ENCODE measurements around the gene NTSR1. TPM values are rescaled to one million over a fixed set of nuclear protein-coding genes. Genes with fewer than 3 reads are reported as not detected.

The NTSR1 gene
- total and polyA plus RNA-seq, 2 of the 13 experiments (the other 11 are each of a cell fraction or from before 2014, with no cell fraction given): 0.09 to 0.12 TPM

- TF ChIP-seq HIVEP1 (CRISPR knock-in tag; IDR thresholded peaks at IDR 0.05) (no peak), ZBTB14 (CRISPR knock-in tag; IDR thresholded peaks at IDR 0.05) (no peak), POLR2G (IDR thresholded peaks at IDR 0.05; ENCODE audit: low read depth, low read length) (0 out of 2 replicates have a peak, but pooled peaks have one; percentile 33), TRIM22 (IDR thresholded peaks at IDR 0.05) (no peak), ZNF543 (CRISPR knock-in tag; IDR thresholded peaks at IDR 0.05) (no peak), ATF1 (CRISPR knock-in tag; IDR thresholded peaks at IDR 0.05) (no peak), MEF2D (CRISPR knock-in tag; IDR thresholded peaks at IDR 0.05) (no peak), ZNF574 (CRISPR knock-in tag; IDR thresholded peaks at IDR 0.05) (no peak), ZNF546 (CRISPR knock-in tag; conservative IDR thresholded peaks at IDR 0.05) (0 out of 2 replicates have a peak, but pooled peaks have one; percentile 16), LBX2 (CRISPR knock-in tag; IDR thresholded peaks at IDR 0.05; ENCODE audit: borderline replicate concordance) (no peak), CENPT (CRISPR knock-in tag; IDR thresholded peaks at IDR 0.05; ENCODE audit: low read depth) (0 out of 2 replicates have a peak, but pooled peaks have one; percentile 18), RFX5 (IDR thresholded peaks at IDR 0.05; ENCODE audit: low read depth, low read length) (no peak), KMT2A (CRISPR knock-in tag; IDR thresholded peaks at IDR 0.05) (no peak), SIX4 (CRISPR knock-in tag; IDR thresholded peaks at IDR 0.05) (no peak), SIN3A (IDR thresholded peaks at IDR 0.05; ENCODE audit: borderline replicate concordance, low read depth, low read length) (no peak), ZNF709 (CRISPR knock-in tag; IDR thresholded peaks at IDR 0.05) (no peak), ZNF430 (CRISPR knock-in tag; IDR thresholded peaks at IDR 0.05) (no peak), PAWR (CRISPR knock-in tag; IDR thresholded peaks at IDR 0.05; ENCODE audit: borderline replicate concordance) (no peak), GABPB1 (CRISPR knock-in tag; IDR thresholded peaks at IDR 0.05) (peak; percentile 61), FOXP1 (IDR thresholded peaks at IDR 0.05) (no peak), FOXP1 (CRISPR knock-in tag; IDR thresholded peaks at IDR 0.05) (no peak), ZNF20 (CRISPR knock-in tag; IDR thresholded peaks at IDR 0.05) (no peak), HDAC1 (CRISPR knock-in tag; IDR thresholded peaks at IDR 0.05) (no peak), PRPF4 (IDR thresholded peaks at IDR 0.05; ENCODE audit: low read depth, low read length, poor library complexity, severe bottlenecking) (no peak), ZNF773 (CRISPR knock-in tag; IDR thresholded peaks at IDR 0.05; ENCODE audit: borderline replicate concordance) (no peak), SKI (IDR thresholded peaks at IDR 0.05; ENCODE audit: partially characterized antibody) (no peak)
Measured at GRCh38 chr20:62776692-62777527, 68.3 kb downstream of the NTSR1 start (continued).
